ENCODE measurements around the gene TTC21A. TPM values are rescaled to one million over a fixed set of nuclear protein-coding genes. Genes with fewer than 3 reads are reported as not detected.

TTC21A gene
- total RNA-seq, 1 experiment from 2014 or later, result 1.7 TPM

- H3K23me2 ChIP-seq (ENCODE audit: insufficient read length, low read depth, low read length, poor library complexity, severe bottlenecking), result no peaks in the 10 kb centered on the region
- no peak overlapping the region for H3K4me3 Mint-ChIP-seq
- H3K14ac ChIP-seq (ENCODE audit: insufficient read depth, low read length), result no peak overlapping the region
- H3K27me3 Mint-ChIP-seq (ENCODE audit: low read depth), result no peaks in the 10 kb centered on the region; the same call in 1 of the 2 replicates
- TF ChIP-seq CTCF (conservative IDR thresholded peaks at IDR 0.05), result no peak
- WGBS (ENCODE audit: extremely low coverage, insufficient read length, low lambda C conversion rate), result no CpG with 5 or more reads among the region's 2 CpGs
- H2BK20ac ChIP-seq (ENCODE audit: low read depth, low read length, poor library complexity, severe bottlenecking), result no peak overlapping the region
- peaks cover 0 to 12% of the 10 kb centered on the region in 2 experiments; a peak in 2 of 4 replicates for H3K4me1 Mint-ChIP-seq
- H3K27ac Mint-ChIP-seq, result no peak overlapping the region
- H4K20me1 ChIP-seq (ENCODE audit: control insufficient read depth, insufficient read depth, insufficient read length), result no peaks in the 10 kb centered on the region
- no peaks in the 10 kb centered on the region for H3K79me1 ChIP-seq (ENCODE audit: insufficient read depth, low read depth, low read length, poor library complexity, severe bottlenecking)
- H4K91ac ChIP-seq (ENCODE audit: insufficient read length, low read depth, low read length), result no peak overlapping the region
- no peak overlapping the region for H3K23ac ChIP-seq (ENCODE audit: insufficient read length, low read depth, low read length)
- no peak overlapping the region for H2BK5ac ChIP-seq (ENCODE audit: insufficient read length, low read length)
- no peak overlapping the region for H4K5ac ChIP-seq (ENCODE audit: insufficient read length, low read depth, low read length)
- H3K9me3 Mint-ChIP-seq, result no peaks in the 10 kb centered on the region
- no peak overlapping the region for H3K56ac ChIP-seq (ENCODE audit: insufficient read length, low read depth, low read length)
- H3K9me3 ChIP-seq (ENCODE audit: control insufficient read depth, low read depth, low read length), result no peaks in the 10 kb centered on the region
- H3K27ac ChIP-seq (ENCODE audit: insufficient read length, low read depth, low read length), result no peak overlapping the region
- no peak for DNase-seq
- H2BK15ac ChIP-seq (ENCODE audit: low read depth, low read length), result no peak overlapping the region
- no peak overlapping the region for H3T11ph ChIP-seq (ENCODE audit: low read length)
- no peak overlapping the region for H2BK120ac ChIP-seq (ENCODE audit: low read depth, low read length, poor library complexity, severe bottlenecking)
- H2BK12ac ChIP-seq (ENCODE audit: insufficient read length, low read depth, low read length), result no peak overlapping the region
- H3K79me2 ChIP-seq (ENCODE audit: insufficient read depth, low read length), result no peaks in the 10 kb centered on the region; the same call in 1 of the 2 replicates
- H4K8ac ChIP-seq (replicated peaks; ENCODE audit: insufficient read length, low read depth, low read length), result no peak overlapping the region
- H3K4me1 ChIP-seq (ENCODE audit: insufficient read depth, low read length), result no peaks in the 10 kb centered on the region
- H2AK5ac ChIP-seq (ENCODE audit: insufficient read length, low read length), result no peak overlapping the region
- H3K18ac ChIP-seq (ENCODE audit: insufficient read length, low read depth, low read length), result no peak overlapping the region
- no peaks in the 10 kb centered on the region for H3K27me3 ChIP-seq (ENCODE audit: insufficient read depth, low read length)
- peaks cover 9 to 38% (median 26%) of the 10 kb centered on the region in 3 experiments; a peak in 6 of 7 replicates for H3K36me3 Mint-ChIP-seq (ENCODE audit: insufficient read depth in 1 of 3, low read depth in 3 of 3)
- no peak overlapping the region for H2AFZ ChIP-seq (ENCODE audit: low read length)
- H3K4me2 ChIP-seq (ENCODE audit: insufficient read depth, insufficient read length, low read length), result no peak overlapping the region
- H3K4ac ChIP-seq (ENCODE audit: low read depth, low read length), result no peak overlapping the region
- H3K9ac ChIP-seq (ENCODE audit: extremely low read depth, insufficient read length, low read length), result no peak overlapping the region
These were observed 7.6 kb upstream of the TTC21A start for GRCh38 chr3:39099738-39100499.
